Panc1 (cell line): Measurements from ENCODE around the gene BCHE.

Experiments used
- CTCF ChIP-seq: fragments of 450-650 bp; IDR thresholded peaks from 2 replicates; pipeline ENCODE4 v1.5.1; 2017; ENCODE audit warnings: mild to moderate bottlenecking
- POLR2AphosphoS5 ChIP-seq: IDR thresholded peaks from 2 replicates; pipeline ENCODE4 v1.6.1; 2012; ENCODE audit warnings: mild to moderate bottlenecking, low read depth, low read length, moderate library complexity
- REST ChIP-seq, 2 experiments: IDR thresholded peaks; 2 replicates each; pipeline ENCODE4 v1.6.1; 2011 to 2012; ENCODE audit warnings: low read depth in 2 of 2, control low read depth in 1 of 2, low read length in 1 of 2, mild to moderate bottlenecking in 1 of 2, moderate library complexity in 1 of 2; ENCODE audit not compliant: insufficient read depth in 1 of 2
- TCF7L2 ChIP-seq: IDR thresholded peaks from 2 replicates; pipeline ENCODE4 v1.6.1; 2011; ENCODE audit warnings: mild to moderate bottlenecking, low read depth, low read length, inconsistent platforms

GRCh38 chr3:165805946-165806561 is 31.2 kb downstream of the BCHE start:
- TF ChIP-seq CTCF = no peak
- no peak for TF ChIP-seq POLR2AphosphoS5
- TF ChIP-seq REST (IDR thresholded peaks at IDR 0.05; ENCODE audit: insufficient read depth in 1 of 2, low read depth in 2 of 2, low read length in 1 of 2) = no peak
- TF ChIP-seq TCF7L2 = no peak
